GM19043 (cell line): ENCODE results near the gene SULT1B1.
A peak's percentile ranks its signal among the peaks of the same experiment; 100 is the strongest.

Experiments used
- ATAC-seq: cut with Tn5 transposase; IDR thresholded peaks from one replicate; pipeline ENCODE4 v1.9.1; 2021; ENCODE audit warnings: low read depth; ENCODE audit not compliant: unreplicated experiment

The SULT1B1 gene

DNA sequence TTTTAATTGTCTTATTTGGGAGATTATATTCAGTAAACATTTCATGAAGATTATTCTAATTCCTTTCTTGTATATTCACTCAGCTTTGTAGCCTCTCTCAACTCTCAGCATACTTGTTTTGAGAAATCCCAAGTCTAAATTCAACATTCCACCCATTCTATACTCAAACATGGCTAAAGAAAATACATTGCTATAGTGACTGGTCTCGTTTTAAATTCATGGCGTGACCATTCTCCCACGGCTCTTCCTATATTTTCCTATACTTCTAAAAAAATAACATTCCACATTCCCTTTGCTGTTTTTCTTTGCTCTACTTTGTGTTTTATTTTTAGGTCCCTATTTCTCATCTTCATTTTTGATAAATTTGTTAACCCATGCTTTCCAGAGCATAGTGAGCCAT is 58.2 kb downstream of the SULT1B1 start:
- ATAC-seq, result no peak

DNA sequence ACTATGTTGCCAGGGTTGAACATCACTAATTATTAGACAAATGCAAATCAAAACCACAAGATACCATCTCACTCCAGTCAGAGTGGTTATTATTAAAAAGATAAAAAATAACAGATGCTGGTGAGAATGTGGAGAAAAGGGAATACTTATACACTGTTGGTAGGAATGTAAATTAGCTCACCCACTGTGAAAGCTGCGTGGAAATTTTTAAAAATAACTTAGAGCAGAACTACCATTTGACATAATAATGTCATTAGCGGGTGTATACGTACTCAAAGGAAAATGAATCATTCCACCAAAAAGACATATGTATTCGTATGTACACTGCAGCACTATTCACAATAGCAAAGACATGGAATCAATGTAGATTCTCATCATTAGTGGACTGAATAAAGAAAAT is 58.7 kb downstream of the SULT1B1 start:
- ATAC-seq, result no peak

DNA sequence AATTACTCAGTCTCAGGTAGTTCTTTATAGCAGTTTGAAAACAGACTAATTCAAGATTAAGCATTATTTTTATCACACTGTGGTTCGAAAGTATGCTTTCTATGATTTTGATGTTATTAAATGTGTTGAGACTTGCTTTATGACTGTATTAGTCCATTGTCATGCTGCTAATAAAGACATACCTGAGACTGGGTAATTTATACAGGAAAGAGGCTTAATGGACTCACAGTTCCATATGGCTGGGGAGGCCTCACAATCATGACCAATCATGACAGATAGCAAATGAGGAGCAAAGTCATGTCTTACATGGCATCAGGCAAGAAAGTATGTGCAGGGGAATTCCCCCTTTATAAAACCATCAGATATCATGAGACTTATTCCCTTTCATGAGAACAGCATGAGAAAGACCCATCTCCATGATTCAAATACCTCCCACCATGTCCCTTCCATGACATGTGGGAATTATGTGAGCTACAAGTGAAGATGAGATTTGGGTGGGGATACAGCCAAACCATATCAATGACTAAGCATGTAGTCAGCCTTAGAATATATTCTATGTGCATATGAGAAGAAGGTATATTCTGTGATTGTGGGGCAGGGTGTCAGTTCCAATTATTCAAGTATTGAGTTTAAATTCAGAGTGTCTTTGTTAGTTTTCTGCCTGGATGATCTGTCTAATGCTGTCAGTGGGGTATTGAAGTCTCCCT is 62.7 kb downstream of the SULT1B1 start:
- ATAC-seq, result no peak

DNA sequence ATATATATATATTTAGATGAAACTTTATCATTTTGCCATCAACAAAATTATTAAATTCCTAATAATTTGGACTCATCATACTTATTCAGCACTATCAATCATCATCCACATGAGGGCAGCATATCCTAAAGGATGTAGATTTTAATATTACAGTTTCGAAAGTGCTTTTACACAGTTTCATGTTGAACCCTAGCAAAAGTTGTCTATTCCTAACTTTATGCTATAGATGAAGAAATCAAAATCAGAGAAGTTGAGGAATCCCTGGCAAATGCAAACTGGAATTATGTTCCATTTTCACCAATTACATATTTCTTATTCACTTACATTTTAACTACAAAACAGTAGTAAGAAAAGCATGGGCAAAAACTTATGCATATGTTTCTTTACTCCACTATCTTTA is 70.8 kb downstream of the SULT1B1 start:
- peak; percentile 77 for ATAC-seq

DNA sequence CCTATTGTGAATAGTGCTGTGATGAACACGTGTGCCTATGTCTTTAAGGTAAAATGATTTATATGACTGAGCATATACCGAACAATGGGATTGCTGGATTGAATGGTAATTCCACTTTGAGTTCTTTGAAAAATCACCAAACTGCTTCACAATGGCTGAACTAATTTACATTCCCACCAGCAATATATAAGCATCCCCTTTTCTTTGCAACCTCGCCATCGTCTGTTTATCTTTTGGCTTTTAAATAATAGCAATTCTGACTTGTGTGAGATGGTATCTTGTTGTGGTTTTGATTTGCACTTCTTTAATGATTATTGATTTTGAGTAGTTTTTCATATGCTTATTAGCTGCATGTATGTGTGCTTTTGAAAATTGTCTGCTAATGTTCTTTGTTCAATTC is 75.6 kb downstream of the SULT1B1 start:
- no peak for ATAC-seq
